Ramos (cell line): ENCODE data around the gene SMC1A.
"Not testable (repeated sequence)": the region's sequence is repeated elsewhere in the genome, so short reads cannot be mapped to it uniquely, and the experiment has no call there.

Experiments used
- in situ Hi-C: fragments of 300-500 bp; cut with MboI; formaldehyde crosslinking; loops from one replicate; pipeline ENCODE4 v1.14.3; 2022; ENCODE audit warnings: low sequenced_read_pairs; ENCODE audit not compliant: unreplicated experiment

The SMC1A gene

GRCh38 chrX:53430231-53430630 is 7.8 kb upstream of the SMC1A start:
- in situ Hi-C loops, result no loop called here

DNA sequence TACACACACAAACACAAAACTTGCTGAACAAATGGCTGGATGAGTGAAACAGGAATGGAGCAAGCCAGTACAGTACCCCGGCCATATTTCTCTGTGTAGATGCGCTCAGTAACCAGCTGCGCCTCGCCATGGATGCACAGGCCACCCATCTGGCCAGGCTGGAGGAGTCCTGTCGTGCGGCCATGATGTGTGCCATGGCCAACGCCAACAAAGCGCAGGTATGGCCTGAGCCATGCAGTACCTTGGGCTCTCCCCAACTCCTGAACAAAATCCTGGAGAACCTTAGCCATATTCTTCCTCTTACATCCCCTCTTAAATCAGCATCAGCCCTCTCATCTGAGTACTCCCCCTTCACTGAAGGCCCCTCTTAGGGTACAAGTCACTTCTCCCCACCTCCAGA is 7.3 kb upstream of the SMC1A start:
- in situ Hi-C loops, result no loop called here

- in situ Hi-C loops, result no loop called here
These were observed 430 bp upstream of the SMC1A start, which contains the start of gene RIBC1 for GRCh38 chrX:53422861-53423306. Gene RIBC1 (plus strand): TSS chrX:53422873. CDS start chrX:53426277, 3,404 bp downstream.

- in situ Hi-C loops, result no loop called here
These were observed 725 bp downstream of the SMC1A start for GRCh38 chrX:53421772-53422085.

GRCh38 chrX:53421125-53421524 is 1.3 kb downstream of the SMC1A start:
- in situ Hi-C loops, result no loop called here

DNA sequence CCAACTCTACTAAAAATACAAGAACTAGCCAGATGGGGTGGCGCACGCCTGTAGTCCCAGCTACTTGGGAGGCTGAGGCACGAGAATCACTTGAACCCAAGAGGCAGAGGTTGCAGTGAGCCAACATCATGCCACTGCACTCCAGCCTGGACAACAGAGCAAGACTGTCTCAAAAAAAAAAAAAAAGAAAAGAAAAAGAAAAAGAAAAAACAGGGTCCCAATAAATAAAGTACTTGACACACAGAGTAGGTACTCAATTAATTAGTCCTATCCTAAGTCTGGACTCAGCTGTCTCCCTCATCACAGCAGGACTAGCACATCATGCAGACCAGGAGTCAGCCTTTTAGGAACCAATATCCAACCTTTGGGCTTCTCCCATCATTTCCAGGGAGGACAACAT is 2.1 kb downstream of the SMC1A start:
- in situ Hi-C loops, result not testable (repeated sequence)

DNA sequence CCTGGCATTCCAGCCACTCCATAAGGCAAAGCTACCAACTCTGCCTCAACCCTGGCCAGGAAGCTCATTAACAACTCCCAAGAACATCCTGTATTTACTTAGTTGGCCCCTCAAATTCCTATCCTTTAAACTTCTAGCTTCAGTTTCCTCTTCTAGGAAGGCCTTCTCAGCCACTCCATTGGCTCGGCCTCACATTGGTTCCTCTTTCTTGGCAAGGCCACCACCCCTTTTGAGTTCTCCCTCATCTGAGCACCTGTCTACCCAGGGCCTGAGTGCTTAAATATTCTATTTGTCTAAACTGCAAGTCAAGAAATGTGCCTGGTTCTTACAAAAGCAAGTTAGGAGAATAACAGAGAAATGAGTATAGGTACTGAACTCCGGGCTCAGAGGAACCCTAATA is 10.0 kb downstream of the SMC1A start:
- in situ Hi-C loops, result no loop called here

DNA sequence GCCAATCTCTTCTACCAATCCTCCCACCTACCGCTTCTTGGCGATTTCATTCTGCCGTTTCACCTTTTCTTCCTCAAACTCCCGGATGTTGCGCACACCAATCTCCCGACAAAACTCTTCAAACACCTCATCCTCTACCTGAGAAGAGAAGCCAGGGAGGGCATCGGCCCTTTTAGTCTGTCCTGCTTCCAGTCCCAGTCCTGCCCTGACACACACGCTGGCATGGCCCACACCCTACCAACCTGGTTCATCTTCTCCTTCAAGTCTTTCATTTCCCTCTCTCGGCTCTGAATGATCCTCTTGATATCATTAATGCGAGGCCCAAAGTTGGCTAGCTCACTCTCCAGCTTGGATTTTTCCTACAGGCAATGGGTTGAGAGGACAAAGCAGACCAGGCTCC is 18.9 kb downstream of the SMC1A start:
- in situ Hi-C loops, result no loop called here

- in situ Hi-C loops, result no loop called here
These were observed 24.2 kb downstream of the SMC1A start for GRCh38 chrX:53398216-53398615.

- in situ Hi-C loops, result no loop called here
These were observed 26.7 kb downstream of the SMC1A start for GRCh38 chrX:53395605-53396298.

DNA sequence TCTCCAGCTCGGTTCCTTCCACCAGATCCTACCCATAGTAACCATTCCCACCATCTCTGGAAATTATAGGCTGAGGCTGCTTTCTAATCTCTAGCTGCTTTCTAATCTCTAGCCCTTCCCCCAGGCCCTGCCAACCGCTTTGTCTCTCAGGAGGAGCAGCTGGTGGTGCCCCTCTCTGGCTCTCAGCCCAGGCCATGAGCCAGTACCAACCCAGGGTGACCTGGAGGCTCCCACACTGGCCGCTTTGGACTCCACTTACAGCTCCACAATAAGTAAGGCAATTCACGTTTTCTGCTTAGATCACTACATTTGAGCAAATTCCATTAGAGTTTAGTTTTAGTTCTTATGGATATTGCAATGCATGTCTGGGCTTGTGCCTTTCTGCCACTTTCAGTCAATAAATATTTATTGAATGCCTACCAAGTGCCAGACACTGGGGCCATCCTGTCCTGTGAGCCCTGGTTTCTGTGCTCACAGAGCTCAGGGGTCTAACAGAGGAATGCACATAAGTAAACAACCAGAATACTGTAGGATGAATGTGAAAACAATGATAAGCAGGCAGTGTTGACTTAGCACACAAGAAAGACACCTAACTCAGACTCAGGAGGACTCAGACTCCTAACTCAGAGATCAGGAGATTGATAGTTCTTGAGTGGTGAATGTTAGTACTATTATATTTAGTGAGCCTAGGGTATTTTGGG is 38.9 kb downstream of the SMC1A start:
- in situ Hi-C loops, result no loop called here

DNA sequence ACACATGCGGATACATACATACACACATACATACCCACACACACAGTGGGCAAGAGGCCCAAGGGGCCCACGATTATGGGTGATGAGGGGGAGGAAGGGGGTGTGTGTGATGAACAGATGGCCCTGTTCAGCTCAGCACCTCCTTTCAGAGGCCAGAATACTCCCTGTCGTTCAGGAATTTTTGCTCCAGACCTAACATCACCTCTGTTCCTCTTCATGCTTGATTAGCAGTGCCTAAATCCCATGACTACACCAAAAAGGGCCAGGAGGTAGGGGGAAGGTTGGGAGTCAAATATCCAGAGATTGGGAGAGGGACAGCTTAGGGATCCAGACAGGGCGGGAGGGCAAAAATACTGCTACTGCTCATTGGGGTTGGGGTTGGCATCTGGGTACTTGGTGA is 42.7 kb downstream of the SMC1A start:
- in situ Hi-C loops, result no loop called here

DNA sequence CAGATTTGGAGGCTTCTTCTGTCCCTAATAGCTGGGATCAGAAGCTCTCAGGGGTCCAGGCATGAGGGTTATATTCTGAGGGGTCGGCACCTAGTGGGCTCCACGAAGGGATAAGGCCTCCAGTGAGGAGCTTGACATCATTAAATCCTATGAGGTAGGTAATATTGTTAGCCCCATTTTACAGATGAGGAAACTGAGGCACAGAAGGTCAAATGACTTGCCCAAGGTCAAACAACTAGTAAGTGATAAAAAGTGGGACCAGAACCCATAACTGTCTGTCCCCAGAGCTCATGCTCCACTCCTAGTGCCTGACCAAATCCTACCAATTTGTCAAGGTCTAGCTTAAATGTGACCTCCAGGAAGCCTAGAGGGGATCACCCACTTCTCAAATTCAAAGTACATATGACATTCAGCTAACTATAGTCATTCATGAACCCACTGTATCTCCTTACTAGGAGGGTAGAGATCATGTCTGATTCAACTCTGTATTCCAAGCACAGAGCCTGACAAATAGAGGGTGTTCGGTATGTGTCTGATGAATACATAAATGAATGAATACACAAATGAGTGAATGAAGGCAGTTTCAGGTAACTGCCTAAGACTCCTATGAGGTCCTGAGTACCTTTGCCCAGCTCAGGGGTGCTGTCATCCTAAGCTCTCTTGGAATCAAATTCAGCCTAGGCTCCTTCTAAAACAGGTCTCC is 43.3 kb downstream of the SMC1A start:
- in situ Hi-C loops, result no loop called here

GRCh38 chrX:53377464-53377863 is 45.0 kb downstream of the SMC1A start:
- in situ Hi-C loops, result no loop called here

DNA sequence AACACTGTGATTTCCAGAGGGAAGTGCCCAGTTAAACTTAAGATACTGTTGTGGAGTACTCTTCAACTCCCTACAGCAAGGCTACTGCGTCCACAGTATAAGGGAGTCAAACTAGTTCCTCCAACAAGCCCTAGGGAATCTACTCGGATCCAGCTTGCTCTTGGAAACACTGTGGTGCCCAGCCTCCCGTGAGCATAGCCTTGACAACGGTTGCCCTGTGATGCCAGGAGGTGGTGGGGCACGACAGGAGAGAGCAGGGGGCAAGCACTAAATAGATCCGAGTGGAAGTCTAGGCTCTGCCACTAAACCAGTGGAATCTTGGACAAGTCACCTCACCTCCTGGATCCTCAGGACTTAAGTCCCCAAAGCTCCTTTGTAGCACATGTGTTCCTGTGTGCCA is 45.6 kb downstream of the SMC1A start:
- in situ Hi-C loops, result no loop called here

DNA sequence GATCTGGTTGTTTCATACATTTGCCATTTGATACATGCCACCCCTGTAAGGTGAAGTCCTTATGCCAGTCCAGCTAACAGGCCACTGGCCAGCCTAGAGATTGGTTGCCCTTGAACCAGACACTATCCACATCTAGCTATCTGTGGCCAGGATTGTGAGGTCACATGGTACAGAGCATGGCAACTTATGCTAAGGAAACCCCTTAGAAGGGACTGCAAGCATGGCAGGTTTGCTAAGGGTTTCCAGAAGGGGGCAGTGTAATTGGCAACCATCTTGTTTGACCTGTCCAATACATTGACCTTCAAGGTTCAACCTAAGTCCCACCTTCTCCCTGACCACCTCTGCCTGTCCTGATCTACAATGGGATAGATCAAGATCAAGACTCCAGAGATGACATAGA is 47.5 kb downstream of the SMC1A start:
- in situ Hi-C loops, result no loop called here

DNA sequence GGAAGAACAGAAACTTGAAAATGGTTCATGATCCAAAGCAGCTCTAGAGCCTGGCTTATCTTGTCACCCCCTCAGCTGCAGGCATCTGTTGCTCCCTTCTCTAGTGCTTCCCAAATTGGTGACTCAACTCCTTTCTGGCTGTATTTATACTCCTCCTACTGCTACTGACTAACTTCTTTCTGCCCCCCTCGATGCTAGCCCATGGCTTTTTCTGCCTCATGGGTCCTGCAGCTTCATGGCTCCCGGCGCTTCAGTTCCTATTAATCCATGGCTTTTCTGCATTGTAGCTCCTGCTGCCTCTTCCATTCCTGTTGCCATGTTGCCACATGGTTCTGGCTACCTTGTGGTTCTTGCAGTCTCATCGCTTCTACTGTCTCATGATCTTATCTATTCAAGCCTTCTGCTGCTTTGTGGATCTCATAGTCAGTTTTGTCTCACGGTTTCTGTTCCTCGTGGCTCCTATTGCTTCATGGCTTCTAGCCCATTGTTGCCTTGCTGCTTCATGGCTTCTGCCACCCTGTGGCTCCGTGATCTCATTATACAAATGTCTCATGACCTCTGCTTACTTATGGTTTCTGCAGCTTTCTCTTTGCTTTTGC is 48.1 kb downstream of the SMC1A start:
- in situ Hi-C loops, result no loop called here

DNA sequence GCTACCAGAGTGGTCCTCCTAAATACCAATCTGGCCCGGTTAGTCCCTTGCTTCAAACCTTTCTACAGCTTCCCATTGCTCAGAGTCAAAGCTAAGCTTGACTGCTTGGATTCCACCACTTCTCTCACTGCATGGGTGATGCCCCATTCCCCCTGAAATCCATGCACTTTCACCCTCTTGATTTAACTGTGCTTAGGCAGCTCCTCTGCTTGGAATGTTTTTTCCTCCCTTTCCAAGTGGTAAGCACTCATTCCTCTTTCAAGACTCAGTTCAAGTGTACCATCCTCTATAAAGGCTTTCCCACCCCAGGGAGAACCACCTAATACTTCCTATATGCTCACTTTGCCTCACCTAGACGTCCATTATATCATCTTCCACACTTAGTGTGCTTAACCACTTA is 49.1 kb downstream of the SMC1A start:
- in situ Hi-C loops, result no loop called here

DNA sequence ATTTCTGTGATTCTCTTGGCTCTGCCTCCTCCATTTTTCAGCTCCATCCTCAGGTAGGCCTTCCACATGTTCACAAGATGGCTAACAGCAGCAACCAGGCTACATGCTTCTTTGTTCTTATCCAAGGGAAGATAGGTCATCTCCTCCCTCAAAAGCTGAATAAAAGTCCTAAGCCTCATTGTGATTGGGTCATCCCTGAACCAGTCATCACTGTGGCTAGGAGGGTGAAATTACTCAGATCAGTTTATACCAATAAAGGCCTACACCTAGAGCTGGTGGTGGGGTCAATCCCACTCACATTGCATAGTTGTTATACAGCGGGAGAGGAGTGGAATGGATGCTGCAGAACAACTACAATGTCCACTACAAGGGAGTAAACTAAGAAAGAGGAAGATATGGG is 56.0 kb downstream of the SMC1A start:
- in situ Hi-C loops, result not testable (repeated sequence)

DNA sequence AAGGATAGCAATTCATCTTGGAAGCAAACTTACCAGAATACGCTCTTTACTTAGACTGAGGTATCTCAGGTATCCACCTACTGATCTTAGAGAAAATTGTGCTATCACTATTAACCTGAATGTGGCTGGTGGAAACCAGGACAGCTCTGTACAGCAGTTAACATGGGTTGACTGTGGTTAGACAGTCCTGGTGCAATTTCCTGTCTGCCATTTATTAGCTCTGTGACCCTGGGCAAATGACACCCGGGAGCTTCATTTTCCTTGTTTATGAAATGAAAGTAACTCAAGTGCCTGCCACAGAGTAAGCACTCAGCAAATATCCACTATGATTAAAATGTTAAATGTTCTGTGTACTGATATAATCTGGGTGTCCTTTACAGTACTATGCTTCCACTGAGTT is 60.0 kb downstream of the SMC1A start:
- in situ Hi-C loops, result no loop called here
